HG03521 (cell line): ENCODE measurements around the gene BEST2.
"Not testable (repeated sequence)": the region's sequence is repeated elsewhere in the genome, so short reads cannot be mapped to it uniquely, and the experiment has no call there.

ENCODE experiments used
- ATAC-seq: cut with Tn5 transposase; IDR thresholded peaks from one replicate; pipeline ENCODE4 v1.9.1; 2021; ENCODE audit warnings: mild to moderate bottlenecking, moderate library complexity; ENCODE audit not compliant: unreplicated experiment

BEST2 gene

GRCh38 chr19:12797141-12797587 lies 45.6 kb downstream of the BEST2 start:
- ATAC-seq: no peak

GRCh38 chr19:12797607-12798006 lies 46.0 kb downstream of the BEST2 start:
- ATAC-seq: not testable (repeated sequence)

- no peak for ATAC-seq
These were observed 48.3 kb downstream of the BEST2 start for GRCh38 chr19:12799742-12800465.

- no peak for ATAC-seq
These were observed 48.8 kb downstream of the BEST2 start for GRCh38 chr19:12800466-12800770.

- ATAC-seq: no peak
These were observed 49.4 kb downstream of the BEST2 start for GRCh38 chr19:12800923-12801465.

- ATAC-seq: no peak
These were observed 50.1 kb downstream of the BEST2 start, which contains the start of the genes PRDX2 and THSD8 for GRCh38 chr19:12801466-12802266. Gene PRDX2, minus strand, starts transcription at chr19:12801800. Its CDS starts 539 bp downstream, at chr19:12801261. Gene THSD8, plus strand, starts transcription at chr19:12802069. Its CDS starts 3 bp downstream, at chr19:12802072.

GRCh38 chr19:12802267-12803106 lies 50.9 kb downstream of the BEST2 start:
- ATAC-seq: no peak

- ATAC-seq: no peak
These were observed 52.5 kb downstream of the BEST2 start for GRCh38 chr19:12804051-12804450.

- ATAC-seq: peak; percentile 78
These were observed 54.9 kb downstream of the BEST2 start, which contains the start of gene RNASEH2A for GRCh38 chr19:12806242-12807081. Gene RNASEH2A, plus strand, starts transcription at chr19:12806584. Its CDS starts 90 bp downstream, at chr19:12806674.
